Endothelial cell (in vitro differentiated cells): Measurements from ENCODE around the gene GPM6B. TPM values are rescaled to one million over a fixed set of nuclear protein-coding genes. Genes with fewer than 3 reads are reported as not detected.

Source experiments
- DNase-seq: peaks from one replicate; pipeline ENCODE4 v3.0.0; 2021; ENCODE audit warnings: low spot score
- H3K27ac Mint-ChIP-seq: one replicate; pipeline ENCODE4 v1.8.0; 2021; ENCODE audit warnings: mixed read lengths, inconsistent platforms; ENCODE audit not compliant: unreplicated experiment
- H3K27me3 Mint-ChIP-seq: one replicate; pipeline ENCODE4 v1.8.0; 2021; ENCODE audit warnings: mild to moderate bottlenecking, moderate library complexity, mixed read lengths, inconsistent platforms; ENCODE audit not compliant: unreplicated experiment
- H3K36me3 Mint-ChIP-seq: one replicate; pipeline ENCODE4 v1.8.0; 2021; ENCODE audit warnings: mild to moderate bottlenecking, low read depth, mixed read lengths, inconsistent platforms; ENCODE audit not compliant: unreplicated experiment
- H3K4me1 Mint-ChIP-seq: one replicate; pipeline ENCODE4 v1.8.0; 2021; ENCODE audit warnings: mild to moderate bottlenecking, mixed read lengths, inconsistent platforms; ENCODE audit not compliant: unreplicated experiment
- H3K4me3 Mint-ChIP-seq: one replicate; pipeline ENCODE4 v1.8.0; 2021; ENCODE audit warnings: mild to moderate bottlenecking, mixed read lengths, inconsistent platforms; ENCODE audit not compliant: unreplicated experiment
- H3K9me3 Mint-ChIP-seq: one replicate; pipeline ENCODE4 v1.8.0; 2021; ENCODE audit warnings: mixed read lengths, inconsistent platforms; ENCODE audit not compliant: unreplicated experiment
- total RNA-seq: library from RNA; stranded (reverse); fragmentation: NEBNext Ultra II Directional; extraction: Animal tissue kit (Norgen Biotek cat#: 25700); gene quantifications from one replicate; pipeline ENCODE4 v1.2.1, GENCODE V29; 2021; ENCODE audit not compliant: unreplicated experiment
- TF ChIP-seq, protein P1 (sequence below): fragments of 200-600 bp; sonication (generic); IDR thresholded peaks from one replicate; pipeline ENCODE4 v1.5.0; 2021; ENCODE audit warnings: antibody characterized with exemption; ENCODE audit not compliant: unreplicated experiment

GPM6B gene
- total RNA-seq, 1 donor from 2014 or later = 18.8 TPM

DNA sequence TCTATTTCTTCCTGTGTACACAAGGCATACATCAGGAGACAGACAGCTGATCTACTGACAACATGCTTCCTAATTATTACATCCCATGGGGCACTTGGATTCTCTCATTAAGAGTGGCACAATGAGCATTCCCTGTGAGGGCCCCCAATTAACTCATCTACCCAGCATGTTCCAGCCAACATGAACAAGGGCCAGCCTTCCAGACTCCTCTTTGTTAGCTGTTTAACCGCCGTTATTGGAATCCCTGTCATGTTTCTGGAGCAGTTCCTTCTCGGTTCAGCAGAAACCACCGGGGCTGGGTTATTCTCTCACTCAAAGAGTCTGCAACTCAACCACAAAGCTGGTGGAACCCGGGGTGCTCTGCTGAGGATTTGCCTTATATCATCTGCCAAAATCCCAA, 9.9 kb upstream of the GPM6B start:
- TF ChIP-seq, protein P1, sequence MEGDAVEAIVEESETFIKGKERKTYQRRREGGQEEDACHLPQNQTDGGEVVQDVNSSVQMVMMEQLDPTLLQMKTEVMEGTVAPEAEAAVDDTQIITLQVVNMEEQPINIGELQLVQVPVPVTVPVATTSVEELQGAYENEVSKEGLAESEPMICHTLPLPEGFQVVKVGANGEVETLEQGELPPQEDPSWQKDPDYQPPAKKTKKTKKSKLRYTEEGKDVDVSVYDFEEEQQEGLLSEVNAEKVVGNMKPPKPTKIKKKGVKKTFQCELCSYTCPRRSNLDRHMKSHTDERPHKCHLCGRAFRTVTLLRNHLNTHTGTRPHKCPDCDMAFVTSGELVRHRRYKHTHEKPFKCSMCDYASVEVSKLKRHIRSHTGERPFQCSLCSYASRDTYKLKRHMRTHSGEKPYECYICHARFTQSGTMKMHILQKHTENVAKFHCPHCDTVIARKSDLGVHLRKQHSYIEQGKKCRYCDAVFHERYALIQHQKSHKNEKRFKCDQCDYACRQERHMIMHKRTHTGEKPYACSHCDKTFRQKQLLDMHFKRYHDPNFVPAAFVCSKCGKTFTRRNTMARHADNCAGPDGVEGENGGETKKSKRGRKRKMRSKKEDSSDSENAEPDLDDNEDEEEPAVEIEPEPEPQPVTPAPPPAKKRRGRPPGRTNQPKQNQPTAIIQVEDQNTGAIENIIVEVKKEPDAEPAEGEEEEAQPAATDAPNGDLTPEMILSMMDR = no peak
- Mint-ChIP-seq H3K27me3 (peaks cover 4% of the 10 kb centered on the region), H3K36me3 (no peaks in the 10 kb centered on the region), H3K9me3 (no peaks in the 10 kb centered on the region), H3K4me3 (no peak overlapping the region), H3K27ac (no peak overlapping the region), H3K4me1 (peaks cover 7% of the 10 kb centered on the region)
- DNase-seq = no peak

DNA sequence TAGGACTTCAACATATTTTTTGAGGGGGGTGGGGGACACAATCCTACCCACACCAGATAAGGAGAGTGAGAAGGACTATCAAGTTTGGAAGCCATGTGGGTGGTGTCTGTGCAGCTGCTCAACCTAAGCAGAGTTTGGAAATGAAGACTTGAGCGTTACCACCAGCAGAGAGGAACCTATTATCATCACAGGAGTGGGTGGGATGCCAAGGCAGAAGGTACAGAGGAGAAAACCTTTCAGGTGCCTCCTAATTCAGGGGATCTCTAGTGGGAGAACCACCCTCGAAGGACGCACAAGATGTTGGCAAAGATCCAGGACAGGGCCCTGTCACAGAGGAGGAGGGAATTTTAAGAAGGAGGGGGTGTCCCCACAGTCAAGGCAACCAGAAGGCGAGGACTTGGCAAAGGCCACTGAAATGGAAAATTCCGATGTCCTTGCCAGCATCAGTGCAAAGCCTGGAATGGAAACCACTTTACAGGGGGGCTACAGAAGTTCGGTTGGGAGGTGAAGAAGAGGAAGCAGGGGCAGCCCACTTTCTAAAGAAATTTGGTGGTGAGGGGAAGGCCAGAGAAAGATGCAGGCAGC, 8.4 kb upstream of the GPM6B start:
- H3K27me3 Mint-ChIP-seq = peaks cover 4% of the 10 kb centered on the region
- no peak overlapping the region for H3K27ac Mint-ChIP-seq
- no peaks in the 10 kb centered on the region for H3K9me3 Mint-ChIP-seq
- no peaks in the 10 kb centered on the region for H3K36me3 Mint-ChIP-seq
- DNase-seq = no peak
- TF ChIP-seq, protein P1 = no peak
- peaks cover 7% of the 10 kb centered on the region for H3K4me1 Mint-ChIP-seq
- H3K4me3 Mint-ChIP-seq = no peak overlapping the region

DNA sequence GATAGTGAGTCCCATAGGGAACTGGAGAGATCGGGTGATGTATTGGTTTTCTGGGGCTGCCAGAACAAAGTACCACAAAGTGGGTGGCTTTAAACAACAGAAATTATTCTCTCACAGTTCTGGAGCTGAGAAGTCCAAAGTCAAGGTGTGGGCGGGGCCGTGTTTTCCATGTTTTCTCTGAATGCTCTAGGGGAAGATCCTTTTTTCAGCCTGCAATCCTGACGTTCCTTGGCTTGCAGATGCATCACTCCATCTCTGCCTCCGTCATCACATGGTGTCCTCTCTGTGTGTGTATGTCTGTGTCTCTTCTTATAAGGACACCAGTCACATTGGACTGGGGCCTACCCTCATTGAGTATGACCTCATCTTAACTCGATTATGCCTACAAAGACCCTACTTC, 7.9 kb upstream of the GPM6B start:
- peaks cover 7% of the 10 kb centered on the region for H3K27me3 Mint-ChIP-seq
- H3K27ac Mint-ChIP-seq = no peak overlapping the region
- peaks cover 4% of the 10 kb centered on the region for H3K36me3 Mint-ChIP-seq
- no peaks in the 10 kb centered on the region for H3K9me3 Mint-ChIP-seq
- TF ChIP-seq, protein P1 = no peak
- H3K4me1 Mint-ChIP-seq = peaks cover 7% of the 10 kb centered on the region
- no peak overlapping the region for H3K4me3 Mint-ChIP-seq
- DNase-seq = no peak

DNA sequence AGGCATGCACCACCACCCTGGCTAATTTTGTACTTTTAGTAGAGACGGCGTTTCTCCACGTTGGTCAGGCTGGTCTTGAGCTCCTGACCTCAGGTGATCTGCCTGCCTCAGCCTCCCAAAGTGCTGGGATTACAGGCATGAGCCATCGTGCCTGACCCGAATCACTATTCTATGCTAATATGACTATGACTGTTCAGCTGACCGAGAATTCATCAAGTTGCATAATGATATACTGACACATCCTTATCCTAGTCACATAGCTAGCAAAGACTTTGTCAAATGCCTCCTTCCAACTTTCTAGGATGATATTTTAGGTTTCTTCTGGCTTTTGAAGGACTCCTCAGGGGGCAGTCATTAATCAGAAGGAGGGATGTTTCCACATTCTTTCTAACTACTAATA, 4.8 kb upstream of the GPM6B start:
- TF ChIP-seq, protein P1 = no peak
- H3K4me1 Mint-ChIP-seq = peaks cover 12% of the 10 kb centered on the region
- H3K4me3 Mint-ChIP-seq = no peak overlapping the region
- peaks cover 7% of the 10 kb centered on the region for H3K27me3 Mint-ChIP-seq
- peaks cover 4% of the 10 kb centered on the region for H3K36me3 Mint-ChIP-seq
- DNase-seq = no peak
- no peaks in the 10 kb centered on the region for H3K9me3 Mint-ChIP-seq
- H3K27ac Mint-ChIP-seq = no peak overlapping the region

DNA sequence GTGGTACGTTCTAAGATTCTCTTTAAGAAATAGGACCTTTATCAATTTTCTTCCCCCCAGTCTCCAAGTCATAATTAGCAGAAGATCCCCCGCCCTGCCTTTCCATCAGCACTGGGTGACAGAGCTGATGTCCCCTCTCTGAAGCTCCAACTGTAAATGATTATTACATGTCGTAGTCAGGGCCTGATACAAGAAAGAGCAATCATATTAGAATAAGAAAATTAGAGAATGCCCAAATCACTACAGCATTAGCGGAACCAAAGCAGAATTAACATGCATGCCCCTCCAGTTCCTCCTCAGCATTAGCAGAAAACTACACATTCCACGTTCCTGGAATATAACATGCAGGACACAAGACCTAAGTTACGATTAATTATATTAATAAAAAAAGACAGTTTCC, 717 bp downstream of the GPM6B start:
- TF ChIP-seq, protein P1 = no peak
- no peak overlapping the region for H3K4me3 Mint-ChIP-seq
- DNase-seq = no peak
- H3K4me1 Mint-ChIP-seq = peaks cover 7% of the 10 kb centered on the region
- H3K27ac Mint-ChIP-seq = no peak overlapping the region
- H3K9me3 Mint-ChIP-seq = no peaks in the 10 kb centered on the region
- H3K36me3 Mint-ChIP-seq = peaks cover 4% of the 10 kb centered on the region
- H3K27me3 Mint-ChIP-seq = peaks cover 4% of the 10 kb centered on the region
